ENCODE results near the gene SMG6.
"Not testable (repeated sequence)": the region's sequence is repeated elsewhere in the genome, so short reads cannot be mapped to it uniquely, and the experiment has no call there.

SMG6 gene

GRCh38 chr17:2174468-2175293, 128.9 kb downstream of the SMG6 start:
- DNase-seq, result no peak

GRCh38 chr17:2174014-2174413, 129.6 kb downstream of the SMG6 start:
- DNase-seq, result no peak

- no peak for DNase-seq
Measured at GRCh38 chr17:2172999-2173398, 130.6 kb downstream of the SMG6 start.

- no peak for DNase-seq
Measured at GRCh38 chr17:2172077-2172851, 131.3 kb downstream of the SMG6 start.

GRCh38 chr17:2171702-2172076, 131.9 kb downstream of the SMG6 start:
- no peak for DNase-seq

- DNase-seq, result peak; percentile 15
Measured at GRCh38 chr17:2170023-2170422, 133.6 kb downstream of the SMG6 start.

- not testable (repeated sequence) for DNase-seq
Measured at GRCh38 chr17:2165723-2166122, 137.9 kb downstream of the SMG6 start.

- DNase-seq, result no peak
Measured at GRCh38 chr17:2158396-2158780, 145.2 kb downstream of the SMG6 start.

- DNase-seq, result no peak
Measured at GRCh38 chr17:2157675-2158395, 145.8 kb downstream of the SMG6 start.

GRCh38 chr17:2157081-2157480, 146.5 kb downstream of the SMG6 start:
- no peak for DNase-seq

GRCh38 chr17:2156666-2157065, 146.9 kb downstream of the SMG6 start:
- DNase-seq, result no peak

GRCh38 chr17:2155573-2155972, 148.0 kb downstream of the SMG6 start:
- no peak for DNase-seq

- DNase-seq, result no peak
Measured at GRCh38 chr17:2151358-2152033, 152.1 kb downstream of the SMG6 start.

GRCh38 chr17:2150806-2151205, 152.8 kb downstream of the SMG6 start:
- DNase-seq, result no peak

- DNase-seq, result no peak
Measured at GRCh38 chr17:2149934-2150333, 153.7 kb downstream of the SMG6 start.

GRCh38 chr17:2146132-2146871, 157.3 kb downstream of the SMG6 start:
- DNase-seq, result peak; percentile 5

GRCh38 chr17:2144701-2145100, 158.9 kb downstream of the SMG6 start:
- DNase-seq, result no peak

GRCh38 chr17:2143332-2143731, 160.3 kb downstream of the SMG6 start:
- DNase-seq, result no peak

GRCh38 chr17:2142682-2143081, 160.9 kb downstream of the SMG6 start:
- DNase-seq, result not testable (repeated sequence)

GRCh38 chr17:2140683-2141082, 162.9 kb downstream of the SMG6 start:
- no peak for DNase-seq

- DNase-seq, result no peak
Measured at GRCh38 chr17:2138761-2139160, 164.8 kb downstream of the SMG6 start.

GRCh38 chr17:2138318-2138717, 165.3 kb downstream of the SMG6 start:
- peak; percentile 35 for DNase-seq
